Measurements from ENCODE around the gene LRP11. TPM values are rescaled to one million over a fixed set of nuclear protein-coding genes. Genes with fewer than 3 reads are reported as not detected.

The LRP11 gene
- total and polyA plus RNA-seq, 9 of the 15 experiments (the other 6 are each of a cell fraction or from before 2014, with no cell fraction given) = 0.51 to 3.5 (median 2.4) TPM

GRCh38 chr6:149888659-149889058, 24.5 kb upstream of the LRP11 start:
- 0% methylated on average over 1 of the region's 1 CpG for WGBS (ENCODE audit: insufficient coverage, low coverage, missing lambda C conversion rate)
- no TSS peak for BruUV-seq (replicated peaks)
- ATAC-seq = no peak
- ChIA-PET CTCF (ENCODE audit: low intra/inter-chr PET ratio) (no interaction called here), POLR2A (interaction anchor here (0.5 kb wide), 1 partner anchor 11 kb away, joined by 4 read pairs; no protein-coding TSS in a partner anchor)
- Histone ChIP-seq H3K79me2 (ENCODE audit: control insufficient read depth, insufficient read depth, low read length) (no peaks in the 10 kb centered on the region), H3K36me3 (ENCODE audit: control insufficient read depth, insufficient read depth, low read length) (no peaks in the 10 kb centered on the region), H3K9me1 (ENCODE audit: control insufficient read depth, insufficient read depth, low read length) (no peaks in the 10 kb centered on the region), H2AFZ (ENCODE audit: low read depth, low read length) (no peak overlapping the region), H3K9me3 (replicated peaks; ENCODE audit: control insufficient read depth, insufficient read depth, low read depth, low read length) (no peaks in the 10 kb centered on the region), H3K4me3 (no peak overlapping the region), H3K9ac (ENCODE audit: insufficient read depth in 1 of 2, low read depth in 2 of 2, low read length in 2 of 2) (no peak overlapping the region), H3K4me1 (replicated peaks in 1 of 2; ENCODE audit: control insufficient read depth in 2 of 2, insufficient read depth in 2 of 2, low read length in 2 of 2) (no peaks in the 10 kb centered on the region), H3K27ac (ENCODE audit: extremely low read depth, low read depth, low read length) (no peak overlapping the region), H4K20me1 (replicated peaks; ENCODE audit: control insufficient read depth, insufficient read depth, low read length) (no peaks in the 10 kb centered on the region), H3K4me2 (ENCODE audit: insufficient read depth, low read length) (no peak overlapping the region), H3K27me3 (ENCODE audit: control insufficient read depth in 2 of 2, insufficient read depth in 2 of 2, low read length in 2 of 2) (peaks cover 46 to 55% of the 10 kb centered on the region in 2 experiments; a peak in 4 of 5 replicates)
- FAIRE-seq = no peak
- DNase-seq (ENCODE audit: extremely low read depth in 1 of 4, low spot score in 3 of 4) = no peak
- intact Hi-C loops (cut with micrococcal nuclease) = no loop called here
- in situ Hi-C loops (cut with MboI) = no loop called here
- no peak for TF ChIP-seq TEAD1 (CRISPR knock-in tag; IDR thresholded peaks at IDR 0.05)
- no peak for TF ChIP-seq ZBTB40 (IDR thresholded peaks at IDR 0.05)
- TF ChIP-seq ZBTB40 (CRISPR knock-in tag; IDR thresholded peaks at IDR 0.05) = no peak
- no peak for TF ChIP-seq SAFB2 (IDR thresholded peaks at IDR 0.05; ENCODE audit: borderline replicate concordance, low read depth, low read length, severe bottlenecking)
- no peak for TF ChIP-seq ZNF449 (CRISPR knock-in tag; IDR thresholded peaks at IDR 0.05)
- no peak for TF ChIP-seq SUPT5H (IDR thresholded peaks at IDR 0.05)
- TF ChIP-seq SLC30A9 (CRISPR knock-in tag; IDR thresholded peaks at IDR 0.05) = no peak
- TF ChIP-seq IRF9 (tag; IDR thresholded peaks at IDR 0.05) = no peak
- no peak for TF ChIP-seq BMI1 (IDR thresholded peaks at IDR 0.05; ENCODE audit: low read length)
- TF ChIP-seq FOXA1 (IDR thresholded peaks at IDR 0.05; ENCODE audit: borderline replicate concordance) = no peak
- TF ChIP-seq TCF3 (CRISPR knock-in tag; IDR thresholded peaks at IDR 0.05) = no peak
- TF ChIP-seq CBFB (CRISPR knock-in tag; IDR thresholded peaks at IDR 0.05) = no peak
